Neural crest cell (in vitro differentiated cells): ENCODE data around the gene DCC. TPM values are rescaled to one million over a fixed set of nuclear protein-coding genes. Genes with fewer than 3 reads are reported as not detected.

ENCODE experiments used
- DNase-seq: peaks from one replicate; pipeline ENCODE4 v3.0.0; 2021; ENCODE audit warnings: low read depth, mixed read lengths, low spot score
- H3K27ac Mint-ChIP-seq: one replicate; pipeline ENCODE4 v1.8.0; 2021; ENCODE audit warnings: mild to moderate bottlenecking, mixed read lengths; ENCODE audit not compliant: unreplicated experiment
- H3K27me3 Mint-ChIP-seq: 2 replicates; pipeline ENCODE4 v1.8.0; 2021; ENCODE audit warnings: low read depth, mild to moderate bottlenecking, mixed read lengths
- H3K36me3 Mint-ChIP-seq: 2 replicates; pipeline ENCODE4 v1.8.0; 2021; ENCODE audit warnings: low read depth, mild to moderate bottlenecking, mixed read lengths
- H3K4me1 Mint-ChIP-seq: 2 replicates; pipeline ENCODE4 v1.8.0; 2021; ENCODE audit warnings: mixed read lengths
- H3K4me3 Mint-ChIP-seq: one replicate; pipeline ENCODE4 v1.8.0; 2021; ENCODE audit warnings: mild to moderate bottlenecking, mixed read lengths
- H3K9me3 Mint-ChIP-seq: 2 replicates; pipeline ENCODE4 v1.8.0; 2021; ENCODE audit warnings: mixed read lengths
- total RNA-seq: library from RNA; stranded (reverse); gene quantifications from 2 replicates; pipeline ENCODE4 v1.2.1, GENCODE V29; 2021
- TF ChIP-seq, protein P1 (sequence below): fragments of 200-600 bp; sonication (generic); conservative IDR thresholded peaks from 2 replicates; pipeline ENCODE4 v1.5.0; 2021; ENCODE audit warnings: antibody characterized with exemption, mild to moderate bottlenecking

Gene DCC
- total RNA-seq, 1 donor from 2014 or later: 10.1 TPM

DNA sequence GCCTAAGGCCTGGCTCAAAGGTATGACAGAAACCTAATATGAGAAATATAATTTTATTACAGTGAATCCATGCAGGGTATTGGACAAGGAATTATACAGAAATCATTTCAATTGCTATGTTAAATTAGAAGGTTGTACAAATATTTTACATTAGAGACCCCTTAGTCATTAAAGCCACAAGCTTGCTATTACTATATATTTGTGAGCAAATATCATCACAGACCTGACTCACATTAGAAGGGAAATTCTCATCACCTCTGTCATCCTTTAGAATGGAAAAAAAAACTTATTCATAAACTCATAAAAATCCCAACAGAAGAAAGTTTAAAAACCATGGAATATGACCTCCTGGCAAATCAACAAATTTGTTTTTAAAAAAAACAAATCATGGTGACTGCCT is 277.9 kb downstream of the DCC start:
- no peaks in the 10 kb centered on the region for H3K36me3 Mint-ChIP-seq
- H3K27me3 Mint-ChIP-seq: no peaks in the 10 kb centered on the region
- peaks cover 10% of the 10 kb centered on the region for H3K4me1 Mint-ChIP-seq
- no peaks in the 10 kb centered on the region for H3K9me3 Mint-ChIP-seq
- H3K27ac Mint-ChIP-seq: no peak overlapping the region
- TF ChIP-seq, protein P1, sequence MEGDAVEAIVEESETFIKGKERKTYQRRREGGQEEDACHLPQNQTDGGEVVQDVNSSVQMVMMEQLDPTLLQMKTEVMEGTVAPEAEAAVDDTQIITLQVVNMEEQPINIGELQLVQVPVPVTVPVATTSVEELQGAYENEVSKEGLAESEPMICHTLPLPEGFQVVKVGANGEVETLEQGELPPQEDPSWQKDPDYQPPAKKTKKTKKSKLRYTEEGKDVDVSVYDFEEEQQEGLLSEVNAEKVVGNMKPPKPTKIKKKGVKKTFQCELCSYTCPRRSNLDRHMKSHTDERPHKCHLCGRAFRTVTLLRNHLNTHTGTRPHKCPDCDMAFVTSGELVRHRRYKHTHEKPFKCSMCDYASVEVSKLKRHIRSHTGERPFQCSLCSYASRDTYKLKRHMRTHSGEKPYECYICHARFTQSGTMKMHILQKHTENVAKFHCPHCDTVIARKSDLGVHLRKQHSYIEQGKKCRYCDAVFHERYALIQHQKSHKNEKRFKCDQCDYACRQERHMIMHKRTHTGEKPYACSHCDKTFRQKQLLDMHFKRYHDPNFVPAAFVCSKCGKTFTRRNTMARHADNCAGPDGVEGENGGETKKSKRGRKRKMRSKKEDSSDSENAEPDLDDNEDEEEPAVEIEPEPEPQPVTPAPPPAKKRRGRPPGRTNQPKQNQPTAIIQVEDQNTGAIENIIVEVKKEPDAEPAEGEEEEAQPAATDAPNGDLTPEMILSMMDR: no peak
- no peak for DNase-seq
- no peak overlapping the region for H3K4me3 Mint-ChIP-seq

DNA sequence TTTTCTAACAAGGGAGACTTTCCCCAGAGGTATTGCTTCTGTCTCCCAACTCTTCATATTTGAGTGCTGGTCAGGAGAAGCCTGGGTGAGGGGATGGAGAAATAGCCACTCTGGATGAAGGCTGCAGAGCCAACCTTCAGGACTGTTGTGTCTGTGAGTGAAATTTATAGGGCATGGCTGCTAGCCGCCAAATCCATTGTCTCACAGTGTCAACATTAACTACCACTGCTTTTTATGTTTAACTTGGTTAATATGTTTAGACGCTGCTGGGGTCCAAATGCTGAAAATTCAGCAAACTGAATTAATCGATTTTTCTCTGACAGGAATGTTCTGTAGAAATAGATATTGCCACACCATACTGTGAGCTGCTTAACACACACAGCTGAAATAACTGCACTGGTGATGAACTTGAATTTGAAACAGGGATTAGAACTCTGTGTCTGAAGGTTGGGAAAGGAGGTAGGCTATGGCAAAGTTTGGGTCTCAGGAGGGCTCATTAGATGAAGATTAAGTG is 281.0 kb downstream of the DCC start:
- no peaks in the 10 kb centered on the region for H3K9me3 Mint-ChIP-seq
- TF ChIP-seq, protein P1: no peak
- no peak overlapping the region for H3K27ac Mint-ChIP-seq
- peaks cover 10% of the 10 kb centered on the region for H3K4me1 Mint-ChIP-seq
- H3K27me3 Mint-ChIP-seq: no peaks in the 10 kb centered on the region
- no peak overlapping the region for H3K4me3 Mint-ChIP-seq
- H3K36me3 Mint-ChIP-seq: no peaks in the 10 kb centered on the region
- DNase-seq: no peak

DNA sequence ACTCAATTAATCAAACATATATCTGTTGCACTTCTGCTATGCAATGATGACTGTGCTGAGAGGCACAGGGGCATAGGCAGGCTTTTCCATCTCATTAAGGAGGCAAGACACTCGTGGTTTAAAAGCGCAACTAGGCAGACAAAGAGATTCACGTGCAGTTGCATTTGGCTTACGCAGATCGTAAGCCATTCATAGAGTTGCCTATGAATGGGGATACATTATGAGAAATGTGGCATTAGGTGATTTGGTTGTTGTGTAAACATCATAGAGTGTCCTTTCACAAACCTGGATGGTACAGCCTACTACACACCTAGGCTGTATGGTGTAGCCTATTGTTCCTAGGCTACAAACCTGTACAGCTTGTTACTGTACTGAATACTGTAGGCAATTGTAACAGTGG is 284.7 kb downstream of the DCC start:
- Mint-ChIP-seq H3K4me3 (no peak overlapping the region), H3K27ac (no peak overlapping the region), H3K36me3 (no peaks in the 10 kb centered on the region), H3K27me3 (no peaks in the 10 kb centered on the region), H3K9me3 (no peaks in the 10 kb centered on the region), H3K4me1 (peaks cover 10% of the 10 kb centered on the region)
- DNase-seq: no peak
- TF ChIP-seq, protein P1: no peak

DNA sequence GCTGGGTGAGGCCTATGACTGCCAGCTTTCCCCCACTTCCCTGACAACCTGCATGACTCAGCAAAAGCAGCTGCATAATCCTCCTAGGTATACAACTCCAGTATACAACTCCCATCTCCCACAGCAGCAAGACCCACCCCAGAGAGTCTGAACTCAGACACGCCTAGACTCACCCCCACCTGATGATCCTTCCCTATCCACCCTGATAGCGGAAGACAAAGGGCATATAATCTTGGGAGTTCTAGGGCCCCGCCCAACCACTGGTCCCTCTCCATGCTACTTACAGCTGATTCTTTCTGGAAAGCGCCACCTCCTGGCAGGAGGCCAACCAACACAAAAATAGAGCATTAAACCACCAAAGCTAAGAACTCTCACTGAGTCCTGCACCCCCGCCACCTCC is 296.5 kb downstream of the DCC start:
- Mint-ChIP-seq H3K36me3 (no peaks in the 10 kb centered on the region), H3K27me3 (no peaks in the 10 kb centered on the region), H3K9me3 (peaks cover 5% of the 10 kb centered on the region), H3K27ac (no peak overlapping the region), H3K4me3 (no peak overlapping the region), H3K4me1 (no peaks in the 10 kb centered on the region)
- DNase-seq: no peak
- TF ChIP-seq, protein P1: peak; percentile 27

DNA sequence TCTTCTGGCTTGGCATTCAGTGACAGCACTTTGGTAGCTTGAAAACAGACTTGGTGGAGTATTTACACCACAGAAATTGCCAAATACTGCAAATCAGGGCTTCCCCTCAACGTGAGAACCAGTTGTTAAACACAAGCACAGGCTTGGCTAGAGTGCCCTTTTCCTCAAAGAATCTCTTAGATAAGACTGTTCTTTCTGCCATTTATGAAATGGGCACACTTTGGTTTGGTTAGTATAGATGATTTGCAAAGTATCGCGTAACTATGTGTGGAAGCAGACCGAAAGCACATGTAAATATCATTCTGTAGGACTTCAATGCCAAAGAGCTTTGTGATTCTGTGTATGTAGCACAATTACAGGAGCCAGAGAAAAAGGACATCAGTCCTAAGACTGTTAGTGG is 308.2 kb downstream of the DCC start:
- no peaks in the 10 kb centered on the region for H3K36me3 Mint-ChIP-seq
- no peak overlapping the region for H3K4me3 Mint-ChIP-seq
- TF ChIP-seq, protein P1: no peak
- peaks cover 9% of the 10 kb centered on the region for H3K4me1 Mint-ChIP-seq
- DNase-seq: no peak
- H3K9me3 Mint-ChIP-seq: no peaks in the 10 kb centered on the region
- H3K27ac Mint-ChIP-seq: no peak overlapping the region
- H3K27me3 Mint-ChIP-seq: no peaks in the 10 kb centered on the region

DNA sequence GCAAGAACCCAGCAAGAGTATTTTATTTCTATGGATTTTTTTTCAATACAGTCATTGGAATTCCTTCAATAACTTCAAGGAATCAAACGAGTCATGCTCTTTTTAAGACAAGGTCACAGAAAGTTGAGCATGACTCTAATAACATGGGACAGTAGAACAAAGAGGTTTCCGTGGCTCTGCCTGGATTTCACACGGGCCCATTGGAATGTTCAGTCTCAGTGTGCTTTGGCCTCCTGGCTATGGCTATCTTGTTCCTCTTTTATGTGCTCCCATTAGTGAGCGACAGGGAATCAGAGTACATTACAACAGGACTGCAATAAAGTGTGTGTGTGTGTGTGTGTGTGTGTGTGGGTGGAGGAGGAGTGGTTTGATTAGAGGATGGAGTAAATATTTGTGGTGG is 312.4 kb downstream of the DCC start:
- Mint-ChIP-seq H3K36me3 (no peaks in the 10 kb centered on the region), H3K9me3 (no peaks in the 10 kb centered on the region), H3K4me1 (peaks cover 9% of the 10 kb centered on the region), H3K27me3 (no peaks in the 10 kb centered on the region), H3K4me3 (no peak overlapping the region), H3K27ac (no peak overlapping the region)
- no peak for DNase-seq
- TF ChIP-seq, protein P1: no peak
